ENCODE results near the gene ECT2L. TPM values are rescaled to one million over a fixed set of nuclear protein-coding genes. Genes with fewer than 3 reads are reported as not detected.

Gene ECT2L
- total and polyA plus RNA-seq, 2 of the 4 experiments (the other 2 are of a cell fraction): not detected

DNA sequence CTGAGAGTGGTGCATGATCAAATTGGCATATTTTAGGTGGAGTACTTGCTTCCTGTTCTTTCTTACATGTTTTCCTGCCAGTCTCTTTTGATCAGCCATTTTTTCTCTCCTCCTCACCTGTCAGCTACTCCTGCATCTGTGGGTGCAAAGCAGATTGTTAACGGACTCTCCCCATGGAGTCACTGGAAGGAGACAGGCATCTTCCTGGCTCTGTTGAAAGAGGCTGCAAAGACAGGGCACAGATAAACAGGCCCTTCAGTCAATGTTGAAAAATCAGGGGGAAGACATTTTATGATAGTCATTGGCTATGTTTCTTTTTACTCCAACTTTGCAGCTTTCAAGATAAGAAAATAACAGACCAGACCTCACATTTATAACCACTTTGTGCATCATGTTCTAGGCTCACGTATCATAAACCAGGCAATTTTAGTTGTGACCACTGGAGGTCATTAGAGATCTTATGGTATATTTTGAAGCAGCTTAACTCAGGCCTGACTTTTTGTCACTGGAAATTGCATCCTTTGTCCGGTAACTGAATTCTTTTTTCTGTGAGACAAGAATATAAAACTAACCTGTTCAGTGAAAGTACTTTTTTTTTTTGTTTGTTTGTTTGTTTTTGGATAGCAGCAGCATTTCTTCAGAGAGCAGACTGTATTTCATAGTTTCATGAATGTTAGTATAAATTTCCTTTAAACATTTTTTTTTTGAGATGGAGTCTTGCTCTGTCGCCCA, 20.1 kb downstream of the ECT2L start:
- H2AK5ac ChIP-seq (ENCODE audit: low read depth, low read length): no peak overlapping the region
- H4K8ac ChIP-seq (ENCODE audit: low read depth in 2 of 2, low read length in 2 of 2): no peak overlapping the region
- no peak overlapping the region for H2AFZ ChIP-seq (replicated peaks; ENCODE audit: low read length, poor library complexity)
- H3K56ac ChIP-seq (ENCODE audit: extremely low read depth, insufficient read depth, low read length): no peak overlapping the region
- H3K9me3 ChIP-seq (ENCODE audit: control insufficient read depth, insufficient read depth, low read length): no peaks in the 10 kb centered on the region
- peak; percentile 85 for TF ChIP-seq SMC3 (IDR thresholded peaks at IDR 0.05; ENCODE audit: low read depth, low read length)
- TF ChIP-seq, protein P1, sequence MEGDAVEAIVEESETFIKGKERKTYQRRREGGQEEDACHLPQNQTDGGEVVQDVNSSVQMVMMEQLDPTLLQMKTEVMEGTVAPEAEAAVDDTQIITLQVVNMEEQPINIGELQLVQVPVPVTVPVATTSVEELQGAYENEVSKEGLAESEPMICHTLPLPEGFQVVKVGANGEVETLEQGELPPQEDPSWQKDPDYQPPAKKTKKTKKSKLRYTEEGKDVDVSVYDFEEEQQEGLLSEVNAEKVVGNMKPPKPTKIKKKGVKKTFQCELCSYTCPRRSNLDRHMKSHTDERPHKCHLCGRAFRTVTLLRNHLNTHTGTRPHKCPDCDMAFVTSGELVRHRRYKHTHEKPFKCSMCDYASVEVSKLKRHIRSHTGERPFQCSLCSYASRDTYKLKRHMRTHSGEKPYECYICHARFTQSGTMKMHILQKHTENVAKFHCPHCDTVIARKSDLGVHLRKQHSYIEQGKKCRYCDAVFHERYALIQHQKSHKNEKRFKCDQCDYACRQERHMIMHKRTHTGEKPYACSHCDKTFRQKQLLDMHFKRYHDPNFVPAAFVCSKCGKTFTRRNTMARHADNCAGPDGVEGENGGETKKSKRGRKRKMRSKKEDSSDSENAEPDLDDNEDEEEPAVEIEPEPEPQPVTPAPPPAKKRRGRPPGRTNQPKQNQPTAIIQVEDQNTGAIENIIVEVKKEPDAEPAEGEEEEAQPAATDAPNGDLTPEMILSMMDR (conservative IDR thresholded peaks at IDR 0.05; ENCODE audit: low read depth, low read length): peak; percentile 86
- TF ChIP-seq RCOR1 (IDR thresholded peaks at IDR 0.05; ENCODE audit: insufficient replicate concordance, low read length): no peak
- TF ChIP-seq RAD21 (IDR thresholded peaks at IDR 0.05; ENCODE audit: low read length): peak; percentile 81
- no TSS peak for BruUV-seq (replicated peaks)
- no peak overlapping the region for H3K4me3 ChIP-seq (ENCODE audit: insufficient read depth, low read depth, low read length)
- peaks cover 8% of the 10 kb centered on the region; the same call in 1 of the 2 replicates for H3K9me1 ChIP-seq (ENCODE audit: insufficient read depth, low read length)
- H4K5ac ChIP-seq (ENCODE audit: low read depth, low read length): no peak overlapping the region
- H3K9ac ChIP-seq (ENCODE audit: low read depth, low read length): no peak overlapping the region
- CTCF ChIA-PET: interaction anchor here (0.7 to 1.2 kb wide), 4 partner anchors 21 to 247 kb away, joined by 3 to 7 read pairs (median 3); no protein-coding TSS in a partner anchor
- H3K36me3 ChIP-seq (ENCODE audit: control insufficient read depth, insufficient read depth, low read length): no peaks in the 10 kb centered on the region
- no peak overlapping the region for H2BK120ac ChIP-seq (ENCODE audit: low read depth, low read length)
- ATAC-seq (ENCODE audit: low read depth): peak; percentile 94
- no peak overlapping the region for H3K23ac ChIP-seq (ENCODE audit: low read depth, low read length)
- no peak overlapping the region for H3K4me2 ChIP-seq (ENCODE audit: low read depth, low read length)
- H4K91ac ChIP-seq (ENCODE audit: insufficient read depth, low read depth, low read length): no peak overlapping the region
- no peak overlapping the region for H2BK15ac ChIP-seq (ENCODE audit: low read depth, low read length)
- peak; percentile 79 for DNase-seq
- no peak overlapping the region for H3K18ac ChIP-seq (ENCODE audit: low read depth, low read length)
- intact Hi-C loops (cut with micrococcal nuclease): loop anchor here (1.0 kb wide), 3 partner anchors 172 to 548 kb away; partner anchors contain the start of gene REPS1
- POLR2A ChIA-PET (ENCODE audit: unreplicated experiment): no interaction called here
- no peaks in the 10 kb centered on the region for H3K79me1 ChIP-seq (ENCODE audit: low read depth in 1 of 2, low read length in 2 of 2)
- in situ Hi-C loops (cut with MboI; ENCODE audit: low sequenced_read_pairs): loop anchor here (5.0 kb wide), 2 partner anchors 171 to 551 kb away; partner anchors contain the start of gene REPS1
- no peak overlapping the region for H3K4ac ChIP-seq (ENCODE audit: low read depth, low read length)
- H4K20me1 ChIP-seq (ENCODE audit: insufficient read depth, low read length): no peaks in the 10 kb centered on the region
- peaks cover 4% of the 10 kb centered on the region for H3K4me1 ChIP-seq (ENCODE audit: control insufficient read depth, insufficient read depth, low read length)
- no peak overlapping the region for H3K14ac ChIP-seq (replicated peaks; ENCODE audit: low read depth, low read length)
- H2AK9ac ChIP-seq (replicated peaks; ENCODE audit: low read depth, low read length, poor library complexity): no peak overlapping the region
- no peak overlapping the region for H2BK20ac ChIP-seq (ENCODE audit: low read depth, low read length)
- no peaks in the 10 kb centered on the region for H3K27me3 ChIP-seq (ENCODE audit: control insufficient read depth, insufficient read depth, low read length)
- dilution Hi-C loops (cut with HindIII; ENCODE audit: low sequenced_read_pairs, unreplicated experiment): no loop called here
- no peak overlapping the region for H3K27ac ChIP-seq (ENCODE audit: insufficient read depth, low read length)
- WGBS, 2 experiments (ENCODE audit: extremely low coverage in 2 of 2, insufficient read length in 1 of 2): no CpG with 5 or more reads among the region's 4 CpGs
- no peak overlapping the region for H2BK5ac ChIP-seq (ENCODE audit: low read depth, low read length, poor library complexity, severe bottlenecking)
